ENCODE data around the gene FAM171A1.
"Not testable (repeated sequence)": the region's sequence is repeated elsewhere in the genome, so short reads cannot be mapped to it uniquely, and the experiment has no call there.

The FAM171A1 gene

GRCh38 chr10:15238555-15239335 is 132.3 kb downstream of the FAM171A1 start:
- DNase-seq, result peak; percentile 13

GRCh38 chr10:15237351-15237750 is 133.7 kb downstream of the FAM171A1 start:
- no peak for DNase-seq

GRCh38 chr10:15236340-15236739 is 134.7 kb downstream of the FAM171A1 start:
- DNase-seq, result no peak

- peak; percentile 16 for DNase-seq
Observed at GRCh38 chr10:15232279-15232678, 138.8 kb downstream of the FAM171A1 start.

GRCh38 chr10:15231426-15231825 is 139.7 kb downstream of the FAM171A1 start:
- DNase-seq, result peak; percentile 6

GRCh38 chr10:15230257-15230656 is 140.8 kb downstream of the FAM171A1 start:
- DNase-seq, result peak; percentile 45

GRCh38 chr10:15229268-15229667 is 141.8 kb downstream of the FAM171A1 start:
- no peak for DNase-seq

GRCh38 chr10:15228426-15228825 is 142.7 kb downstream of the FAM171A1 start:
- DNase-seq, result no peak

- no peak for DNase-seq
Observed at GRCh38 chr10:15227611-15228372, 143.3 kb downstream of the FAM171A1 start.

GRCh38 chr10:15225511-15225910 is 145.6 kb downstream of the FAM171A1 start:
- no peak for DNase-seq

GRCh38 chr10:15224948-15225347 is 146.1 kb downstream of the FAM171A1 start:
- DNase-seq, result no peak

- no peak for DNase-seq
Observed at GRCh38 chr10:15223174-15223573, 147.9 kb downstream of the FAM171A1 start.

GRCh38 chr10:15222511-15222910 is 148.6 kb downstream of the FAM171A1 start:
- DNase-seq, result peak; percentile 66

GRCh38 chr10:15220445-15220844 is 150.6 kb downstream of the FAM171A1 start:
- DNase-seq, result no peak

GRCh38 chr10:15216700-15217099 is 154.4 kb downstream of the FAM171A1 start:
- no peak for DNase-seq

- no peak for DNase-seq
Observed at GRCh38 chr10:15214237-15214636, 156.9 kb downstream of the FAM171A1 start.

GRCh38 chr10:15213461-15213861 is 157.6 kb downstream of the FAM171A1 start:
- DNase-seq, result no peak

- peak; percentile 0 for DNase-seq
Observed at GRCh38 chr10:15211464-15211979, 159.6 kb downstream of the FAM171A1 start.

- DNase-seq, result no peak
Observed at GRCh38 chr10:15210521-15210920, 160.6 kb downstream of the FAM171A1 start.

- DNase-seq, result peak; percentile 80
Observed at GRCh38 chr10:15209827-15210509, 161.1 kb downstream of the FAM171A1 start.

GRCh38 chr10:15208221-15208620 is 162.9 kb downstream of the FAM171A1 start:
- no peak for DNase-seq

GRCh38 chr10:15207410-15207809 is 163.7 kb downstream of the FAM171A1 start:
- not testable (repeated sequence) for DNase-seq

GRCh38 chr10:15202639-15203038 is 168.4 kb downstream of the FAM171A1 start:
- no peak for DNase-seq
